ENCODE data around the gene TAPBPL.
A peak's percentile ranks its signal among the peaks of the same experiment; 100 is the strongest.
"Not testable (repeated sequence)": the region's sequence is repeated elsewhere in the genome, so short reads cannot be mapped to it uniquely, and the experiment has no call there.

The TAPBPL gene

GRCh38 chr12:6451348-6452244 lies at the start of gene TAPBPL:
Gene TAPBPL (plus strand): TSS chr12:6452042. CDS start chr12:6452249, 207 bp downstream.
- peak; percentile 82 for DNase-seq

GRCh38 chr12:6404390-6404789 lies 47.5 kb upstream of the TAPBPL start:
- DNase-seq, result no peak

- no peak for DNase-seq
These were observed 45.9 kb upstream of the TAPBPL start for GRCh38 chr12:6405963-6406362.

GRCh38 chr12:6407236-6407954 lies 44.4 kb upstream of the TAPBPL start:
- no peak for DNase-seq

GRCh38 chr12:6416596-6416995 lies 35.2 kb upstream of the TAPBPL start:
- DNase-seq, result no peak

GRCh38 chr12:6418796-6419195 lies 33.0 kb upstream of the TAPBPL start:
- no peak for DNase-seq

- DNase-seq, result no peak
These were observed 31.5 kb upstream of the TAPBPL start for GRCh38 chr12:6420364-6420763.

- DNase-seq, result peak; percentile 82
These were observed 28.4 kb upstream of the TAPBPL start for GRCh38 chr12:6423267-6424007.

GRCh38 chr12:6424008-6424347 lies 27.9 kb upstream of the TAPBPL start:
- no peak for DNase-seq

GRCh38 chr12:6424866-6425265 lies 27.0 kb upstream of the TAPBPL start:
- DNase-seq, result no peak

GRCh38 chr12:6425590-6426531 lies 26.0 kb upstream of the TAPBPL start:
- no peak for DNase-seq

GRCh38 chr12:6426882-6427671 lies 24.8 kb upstream of the TAPBPL start:
- no peak for DNase-seq

GRCh38 chr12:6427796-6428195 lies 24.0 kb upstream of the TAPBPL start:
- not testable (repeated sequence) for DNase-seq

GRCh38 chr12:6428326-6428725 lies 23.5 kb upstream of the TAPBPL start:
- DNase-seq, result no peak

- no peak for DNase-seq
These were observed 21.5 kb upstream of the TAPBPL start for GRCh38 chr12:6430124-6430989.

- no peak for DNase-seq
These were observed 18.9 kb upstream of the TAPBPL start for GRCh38 chr12:6432991-6433390.

GRCh38 chr12:6434205-6435140 lies 17.4 kb upstream of the TAPBPL start:
- DNase-seq, result no peak

GRCh38 chr12:6435961-6436715 lies 15.7 kb upstream of the TAPBPL start:
- DNase-seq, result no peak

- DNase-seq, result no peak
These were observed 14.3 kb upstream of the TAPBPL start for GRCh38 chr12:6437586-6437985.

All from NCI-H524 treated with DMSO at 0.1 percent for 48 hours (cell line).